HG03280 (cell line): ENCODE results near the gene ACTR1B.
"Not testable (repeated sequence)": the region's sequence is repeated elsewhere in the genome, so short reads cannot be mapped to it uniquely, and the experiment has no call there.

Experiments
- ATAC-seq: cut with Tn5 transposase; IDR thresholded peaks from one replicate; pipeline ENCODE4 v1.9.1; 2021; ENCODE audit warnings: mild to moderate bottlenecking, moderate library complexity; ENCODE audit not compliant: unreplicated experiment

Gene ACTR1B

GRCh38 chr2:97659256-97660043, 4.4 kb downstream of the ACTR1B start:
- no peak for ATAC-seq

GRCh38 chr2:97658691-97659157, 5.1 kb downstream of the ACTR1B start:
- no peak for ATAC-seq

GRCh38 chr2:97657986-97658690, 5.7 kb downstream of the ACTR1B start:
- no peak for ATAC-seq

GRCh38 chr2:97656905-97657587, 6.8 kb downstream of the ACTR1B start:
- no peak for ATAC-seq

- no peak for ATAC-seq
Observed at GRCh38 chr2:97656129-97656755, 7.6 kb downstream of the ACTR1B start.

- ATAC-seq, result no peak
Observed at GRCh38 chr2:97654791-97655190, 9.1 kb downstream of the ACTR1B start.

- ATAC-seq, result no peak
Observed at GRCh38 chr2:97654309-97654708, 9.5 kb downstream of the ACTR1B start.

- ATAC-seq, result no peak
Observed at GRCh38 chr2:97653874-97654273, 10.0 kb downstream of the ACTR1B start.

- ATAC-seq, result no peak
Observed at GRCh38 chr2:97653473-97653872, 10.4 kb downstream of the ACTR1B start.

GRCh38 chr2:97651114-97651513, 12.7 kb downstream of the ACTR1B start:
- no peak for ATAC-seq

GRCh38 chr2:97646977-97647376, 16.9 kb downstream of the ACTR1B start:
- no peak for ATAC-seq

- ATAC-seq, result peak; percentile 97
Observed at GRCh38 chr2:97645695-97646629, 17.9 kb downstream of the ACTR1B start, which contains the start of gene COX5B. Gene COX5B (plus strand): TSS chr2:97646062. CDS start chr2:97646087, 25 bp downstream.

GRCh38 chr2:97645112-97645694, 18.6 kb downstream of the ACTR1B start:
- peak; percentile 28 for ATAC-seq

GRCh38 chr2:97644023-97644717, 19.7 kb downstream of the ACTR1B start:
- no peak for ATAC-seq

GRCh38 chr2:97626049-97626430, 37.8 kb downstream of the ACTR1B start:
- not testable (repeated sequence) for ATAC-seq

- ATAC-seq, result not testable (repeated sequence)
Observed at GRCh38 chr2:97625354-97626048, 38.3 kb downstream of the ACTR1B start.

- ATAC-seq, result not testable (repeated sequence)
Observed at GRCh38 chr2:97622976-97623375, 40.9 kb downstream of the ACTR1B start.

- ATAC-seq, result not testable (repeated sequence)
Observed at GRCh38 chr2:97620492-97620891, 43.4 kb downstream of the ACTR1B start.
